ENCODE results near the gene EFNB1. TPM values are rescaled to one million over a fixed set of nuclear protein-coding genes. Genes with fewer than 3 reads are reported as not detected.

EFNB1 gene
- polyA plus RNA-seq, 3 donors: 4.7 to 6.6 (median 5.4) TPM

- WGBS (ENCODE audit: insufficient coverage): 100% methylated on average over 1 of the region's 2 CpGs
- H3K4me1 ChIP-seq (ENCODE audit: control insufficient read depth in 1 of 2, insufficient read depth in 2 of 2, low read length in 2 of 2): peaks cover 10 to 12% of the 10 kb centered on the region in 2 donors
Measured at GRCh38 chrX:68872171-68872570, 43.4 kb downstream of the EFNB1 start.

GRCh38 chrX:68874076-68874475 lies 45.3 kb downstream of the EFNB1 start:
- Mint-ChIP-seq H3K27me3 (ENCODE audit: low read depth in 3 of 3) (peaks cover 1 to 6% (median 1%) of the 10 kb centered on the region in 3 donors), H3K36me3 (no peaks in the 10 kb centered on the region), H3K4me1 (no peaks in the 10 kb centered on the region), H3K27ac (no peak overlapping the region), H3K9me3 (no peaks in the 10 kb centered on the region), H3K4me3 (peak overlapping the region in 1 of 2 donors; percentile 37)
- intact Hi-C loops (cut with micrococcal nuclease): no loop called here
- H4K20me1 ChIP-seq (ENCODE audit: insufficient read depth, low read length): no peaks in the 10 kb centered on the region
- H2AFZ ChIP-seq (ENCODE audit: insufficient read depth, low read depth, low read length, poor library complexity, severe bottlenecking): no peak overlapping the region
- no peaks in the 10 kb centered on the region for H3K9me3 ChIP-seq (replicated peaks in 1 of 2; ENCODE audit: control insufficient read depth in 1 of 2, insufficient read depth in 1 of 2, low read length in 2 of 2)
- no peak for TF ChIP-seq CTCF (IDR thresholded peaks at IDR 0.05)
- WGBS (ENCODE audit: insufficient coverage): 100% methylated on average over 3 of the region's 3 CpGs
- no peaks in the 10 kb centered on the region for H3K4me1 ChIP-seq (ENCODE audit: control insufficient read depth in 1 of 2, insufficient read depth in 2 of 2, low read length in 2 of 2)
- H3K27me3 ChIP-seq (ENCODE audit: control insufficient read depth in 2 of 2, insufficient read depth in 2 of 2, low read length in 2 of 2): no peaks in the 10 kb centered on the region
- no peaks in the 10 kb centered on the region for H3K36me3 ChIP-seq (replicated peaks in 1 of 2; ENCODE audit: control insufficient read depth in 1 of 2, insufficient read depth in 2 of 2, low read length in 2 of 2)
- H3K9ac ChIP-seq (ENCODE audit: insufficient read depth, low read length, poor library complexity, severe bottlenecking): no peak overlapping the region
- H3K4me3 ChIP-seq (replicated peaks in 1 of 3; ENCODE audit: low read depth in 2 of 3, low read length in 3 of 3): no peak overlapping the region
- no peak overlapping the region for H3K27ac ChIP-seq (ENCODE audit: low read depth in 1 of 2, low read length in 2 of 2)
- no peaks in the 10 kb centered on the region for H3K79me2 ChIP-seq (ENCODE audit: insufficient read depth, low read length)
- H3K4me2 ChIP-seq (replicated peaks; ENCODE audit: extremely low read depth, low read length, poor library complexity, severe bottlenecking): no peak overlapping the region
- DNase-seq: no peak

More at GRCh38 chrX:68872171-68872570, 43.4 kb downstream of the EFNB1 start:
- Histone ChIP-seq H3K27ac (ENCODE audit: low read depth in 1 of 2, low read length in 2 of 2) (no peak overlapping the region), H3K36me3 (replicated peaks in 1 of 2; ENCODE audit: control insufficient read depth in 1 of 2, insufficient read depth in 2 of 2, low read length in 2 of 2) (no peaks in the 10 kb centered on the region), H3K27me3 (ENCODE audit: control insufficient read depth in 2 of 2, insufficient read depth in 2 of 2, low read length in 2 of 2) (no peaks in the 10 kb centered on the region), H2AFZ (ENCODE audit: insufficient read depth, low read depth, low read length, poor library complexity, severe bottlenecking) (no peak overlapping the region), H3K4me3 (replicated peaks in 1 of 3; ENCODE audit: low read depth in 2 of 3, low read length in 3 of 3) (no peak overlapping the region), H3K9me3 (replicated peaks in 1 of 2; ENCODE audit: control insufficient read depth in 1 of 2, insufficient read depth in 1 of 2, low read length in 2 of 2) (no peaks in the 10 kb centered on the region), H3K9ac (ENCODE audit: insufficient read depth, low read length, poor library complexity, severe bottlenecking) (no peak overlapping the region), H3K79me2 (ENCODE audit: insufficient read depth, low read length) (no peaks in the 10 kb centered on the region), H3K4me2 (replicated peaks; ENCODE audit: extremely low read depth, low read length, poor library complexity, severe bottlenecking) (no peak overlapping the region), H4K20me1 (ENCODE audit: insufficient read depth, low read length) (no peaks in the 10 kb centered on the region)
- intact Hi-C loops (cut with micrococcal nuclease): no loop called here
- H3K27me3 Mint-ChIP-seq (ENCODE audit: low read depth in 3 of 3): peaks cover 0 to 5% (median 1%) of the 10 kb centered on the region in 3 donors
- H3K27ac Mint-ChIP-seq: no peak overlapping the region
- no peaks in the 10 kb centered on the region for H3K36me3 Mint-ChIP-seq
- peaks cover 15% of the 10 kb centered on the region for H3K4me1 Mint-ChIP-seq
- H3K9me3 Mint-ChIP-seq: no peaks in the 10 kb centered on the region
- DNase-seq: no peak
- H3K4me3 Mint-ChIP-seq: no peak overlapping the region
- TF ChIP-seq CTCF (IDR thresholded peaks at IDR 0.05): no peak

All from CD14-positive monocyte (primary cell).